Measurements from ENCODE around the gene C9orf152. TPM values are rescaled to one million over a fixed set of nuclear protein-coding genes. Genes with fewer than 3 reads are reported as not detected.
"Not testable (repeated sequence)": the region's sequence is repeated elsewhere in the genome, so short reads cannot be mapped to it uniquely, and the experiment has no call there.

Gene C9orf152
- total and polyA plus RNA-seq, 7 donors, result 0.08 TPM; not detected in 6

DNA sequence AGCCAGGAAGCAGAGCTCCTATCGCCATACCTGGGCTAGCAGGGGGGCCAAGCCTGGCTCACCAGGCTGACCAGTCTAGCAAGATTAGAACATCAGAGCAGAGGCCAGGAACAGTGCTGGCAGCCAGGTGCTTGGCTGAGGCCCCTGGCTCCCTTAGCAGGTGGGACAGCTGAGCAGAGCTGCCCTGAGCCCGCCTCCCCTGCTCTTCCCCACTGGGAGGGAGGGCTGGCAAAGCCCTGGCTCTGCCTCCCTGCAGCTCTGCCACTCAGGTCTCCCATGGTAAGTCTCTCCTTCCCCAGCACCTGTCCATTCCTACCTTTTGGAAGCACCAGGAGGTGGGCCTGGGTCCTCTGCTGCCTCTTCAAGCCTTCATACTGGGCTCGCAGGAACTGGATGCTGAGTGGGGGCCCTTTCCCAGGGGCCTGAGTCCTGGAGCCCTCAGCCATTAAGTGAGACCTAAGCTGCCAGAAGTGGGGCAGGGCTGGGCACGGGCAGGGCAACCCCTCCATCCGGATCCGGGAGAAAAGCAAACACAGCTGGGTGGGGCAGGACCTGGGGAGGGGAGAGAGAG lies 803 bp downstream of the C9orf152 start:
- no peak for TF ChIP-seq CTCF (IDR thresholded peaks at IDR 0.05)
- ATAC-seq, result no peak
- 44 to 55% (median 46%) methylated on average over 6 of the region's 6 CpGs for WGBS, 3 donors

DNA sequence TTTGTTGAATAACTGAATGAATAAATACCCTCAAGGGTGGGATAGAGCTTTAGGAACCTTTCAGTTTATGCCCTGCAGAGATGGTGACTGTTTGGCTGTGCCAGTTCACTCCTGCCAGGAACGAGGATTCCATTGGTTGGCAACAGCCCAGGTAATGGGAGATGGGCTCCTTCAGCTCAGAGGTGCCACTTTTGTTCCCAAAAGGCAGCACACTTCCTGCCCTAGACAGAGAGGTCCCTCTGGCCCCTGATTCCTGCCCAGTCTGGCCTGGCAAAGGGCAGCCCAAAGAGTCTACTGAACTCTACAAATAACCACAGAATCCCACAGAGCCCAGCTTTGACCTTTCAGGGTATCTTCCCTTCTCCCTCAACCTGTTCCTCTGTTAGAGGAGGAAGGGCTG lies 1.6 kb downstream of the C9orf152 start:
- intact Hi-C loops (cut with DNase I), result no loop called here

More for the DNA sequence above, 803 bp downstream of the C9orf152 start:
- Histone ChIP-seq H3K27ac (no peak overlapping the region), H3K4me3 (no peak overlapping the region), H3K27me3 (ENCODE audit: insufficient read depth in 3 of 3, low read length in 2 of 3) (peaks cover 0 to 7% (median 2%) of the 10 kb centered on the region in 3 donors), H3K9me3 (no peaks in the 10 kb centered on the region), H3K36me3 (ENCODE audit: insufficient read depth in 1 of 2, low read depth in 1 of 2) (no peaks in the 10 kb centered on the region), H3K4me1 (no peaks in the 10 kb centered on the region)
- DNase-seq, result no peak
- intact Hi-C loops (cut with DNase I), result no loop called here

GRCh38 chr9:110205612-110206011 lies 2.3 kb downstream of the C9orf152 start:
- H3K9me3 ChIP-seq; H3K36me3 ChIP-seq (ENCODE audit: insufficient read depth in 1 of 2, low read depth in 1 of 2); ATAC-seq; DNase-seq; H3K4me3 ChIP-seq; H3K4me1 ChIP-seq; H3K27me3 ChIP-seq (ENCODE audit: insufficient read depth in 3 of 3, low read length in 2 of 3); intact Hi-C loops (cut with DNase I); H3K27ac ChIP-seq: not testable (repeated sequence)
- 75 to 80% (median 77%) methylated on average over 5 of the region's 5 CpGs for WGBS, 3 donors

More for the DNA sequence above, 1.6 kb downstream of the C9orf152 start:
- Histone ChIP-seq H3K4me3 (no peak overlapping the region), H3K27ac (no peak overlapping the region), H3K9me3 (no peaks in the 10 kb centered on the region), H3K4me1 (no peaks in the 10 kb centered on the region), H3K36me3 (ENCODE audit: insufficient read depth in 1 of 2, low read depth in 1 of 2) (no peaks in the 10 kb centered on the region), H3K27me3 (ENCODE audit: insufficient read depth in 3 of 3, low read length in 2 of 3) (peaks cover 0 to 7% (median 2%) of the 10 kb centered on the region in 3 donors)
- no peak for TF ChIP-seq CTCF (IDR thresholded peaks at IDR 0.05)
- ATAC-seq (no peak), DNase-seq (no peak)
- WGBS, 3 donors, result 19 to 38% (median 25%) methylated on average over 1 of the region's 1 CpG

DNA sequence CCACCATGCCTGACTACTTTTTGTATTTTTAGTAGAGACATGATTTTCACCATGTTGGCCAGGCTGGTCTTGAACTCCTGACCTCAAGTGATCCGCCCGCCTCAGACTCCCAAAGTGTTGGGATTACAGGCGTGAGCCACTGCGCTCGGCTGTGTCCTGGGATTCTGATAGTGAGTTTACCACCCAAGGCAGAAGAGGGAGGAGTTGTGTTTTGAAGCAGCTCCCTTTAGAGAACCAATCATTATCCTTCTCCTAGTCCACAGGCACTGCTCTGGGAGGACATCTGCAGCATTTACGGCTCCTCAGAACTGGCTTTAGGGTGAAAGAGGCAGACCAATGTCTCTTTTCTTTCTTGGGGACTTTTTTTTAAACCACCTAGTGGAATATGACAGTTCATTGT lies 5.7 kb downstream of the C9orf152 start:
- peaks cover 0 to 5% (median 2%) of the 10 kb centered on the region in 3 donors for H3K27me3 ChIP-seq (ENCODE audit: insufficient read depth in 3 of 3, low read length in 2 of 3)
- no peak for ATAC-seq
- no peak overlapping the region for H3K4me3 ChIP-seq
- no peak overlapping the region for H3K27ac ChIP-seq
- intact Hi-C loops (cut with DNase I), result no loop called here
- TF ChIP-seq CTCF (IDR thresholded peaks at IDR 0.05), result no peak
- H3K36me3 ChIP-seq (ENCODE audit: insufficient read depth in 1 of 2, low read depth in 1 of 2), result no peaks in the 10 kb centered on the region
- H3K9me3 ChIP-seq, result no peaks in the 10 kb centered on the region
- H3K4me1 ChIP-seq, result no peaks in the 10 kb centered on the region
- 83 to 88% (median 84%) methylated on average over 6 of the region's 6 CpGs for WGBS, 3 donors
- DNase-seq, result no peak

DNA sequence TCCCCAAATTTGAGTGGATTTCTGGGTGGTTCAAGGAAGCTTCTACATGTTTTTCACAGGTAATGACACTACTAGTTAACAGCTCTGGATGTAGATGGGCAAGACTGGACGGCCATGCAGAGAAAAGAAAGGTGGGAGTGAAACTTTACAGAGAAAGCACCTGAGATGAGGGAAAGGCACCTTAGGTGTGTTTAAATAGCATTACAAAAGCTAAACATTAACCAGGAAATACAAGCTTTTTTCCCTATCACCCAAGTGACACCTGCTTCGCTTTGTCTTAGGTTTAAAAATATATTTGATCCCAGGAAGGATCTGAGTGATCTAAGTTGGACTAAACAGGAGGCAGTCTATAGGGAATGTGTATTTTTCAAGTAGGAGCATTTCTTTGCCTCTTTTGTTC lies 8.3 kb downstream of the C9orf152 start:
- intact Hi-C loops (cut with DNase I), result no loop called here

More for the DNA sequence above, 8.3 kb downstream of the C9orf152 start:
- Histone ChIP-seq H3K4me3 (no peak overlapping the region), H3K27me3 (ENCODE audit: insufficient read depth in 3 of 3, low read length in 2 of 3) (peaks cover 0 to 2% (median 0%) of the 10 kb centered on the region in 3 donors), H3K4me1 (no peaks in the 10 kb centered on the region), H3K9me3 (no peaks in the 10 kb centered on the region), H3K36me3 (ENCODE audit: insufficient read depth in 1 of 2, low read depth in 1 of 2) (no peaks in the 10 kb centered on the region), H3K27ac (no peak overlapping the region)
- ATAC-seq, result no peak
- 96 to 97% (median 97%) methylated on average over 2 of the region's 2 CpGs for whole genome bisulfite sequencing, 3 donors
- TF ChIP-seq CTCF (IDR thresholded peaks at IDR 0.05), result no peak
- no peak for DNase-seq

Data from psoas muscle (tissue), 8 donors.